ENCODE data around the gene TJP3.

GRCh38 chr19:3684054-3684816, 23.9 kb upstream of the TJP3 start:
- TF ChIP-seq REST (IDR thresholded peaks at IDR 0.05; ENCODE audit: unreplicated experiment) (no peak), CTCF (conservative IDR thresholded peaks at IDR 0.05; ENCODE audit: low read depth in 2 of 2) (no peak), EZH2 (IDR thresholded peaks at IDR 0.05; ENCODE audit: low read depth, unreplicated experiment) (no peak), NANOG (IDR thresholded peaks at IDR 0.05; ENCODE audit: borderline replicate concordance) (no peak), ZNF462 (CRISPR knock-in tag; IDR thresholded peaks at IDR 0.05) (no peak), POLR2AphosphoS5 (IDR thresholded peaks at IDR 0.05; ENCODE audit: low read depth) (no peak), EZH2phosphoT487 (IDR thresholded peaks at IDR 0.05; ENCODE audit: unreplicated experiment) (no peak)

Data from GM23338 (cell line).